Measurements from ENCODE around the gene CHD2.

DNA sequence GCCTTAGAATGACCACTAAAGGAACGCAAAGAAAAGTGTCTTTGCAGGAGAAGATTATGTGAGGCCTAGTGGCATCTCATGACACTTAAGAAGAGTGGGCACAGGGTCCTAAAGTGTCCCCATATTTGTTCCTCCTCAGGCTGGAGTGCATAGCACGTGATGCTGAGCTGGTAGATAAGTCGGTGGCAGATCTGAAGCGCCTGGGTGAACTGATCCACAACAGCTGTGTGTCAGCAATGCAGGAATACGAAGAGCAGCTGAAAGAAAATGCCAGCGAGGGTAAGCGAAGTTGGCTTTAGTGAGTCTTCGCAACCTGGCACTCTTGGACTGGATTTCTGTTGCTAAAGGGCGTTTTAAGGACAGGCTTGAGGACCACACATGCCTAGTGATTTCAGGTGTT lies 92.6 kb downstream of the CHD2 start:
- TF ChIP-seq, protein P1, sequence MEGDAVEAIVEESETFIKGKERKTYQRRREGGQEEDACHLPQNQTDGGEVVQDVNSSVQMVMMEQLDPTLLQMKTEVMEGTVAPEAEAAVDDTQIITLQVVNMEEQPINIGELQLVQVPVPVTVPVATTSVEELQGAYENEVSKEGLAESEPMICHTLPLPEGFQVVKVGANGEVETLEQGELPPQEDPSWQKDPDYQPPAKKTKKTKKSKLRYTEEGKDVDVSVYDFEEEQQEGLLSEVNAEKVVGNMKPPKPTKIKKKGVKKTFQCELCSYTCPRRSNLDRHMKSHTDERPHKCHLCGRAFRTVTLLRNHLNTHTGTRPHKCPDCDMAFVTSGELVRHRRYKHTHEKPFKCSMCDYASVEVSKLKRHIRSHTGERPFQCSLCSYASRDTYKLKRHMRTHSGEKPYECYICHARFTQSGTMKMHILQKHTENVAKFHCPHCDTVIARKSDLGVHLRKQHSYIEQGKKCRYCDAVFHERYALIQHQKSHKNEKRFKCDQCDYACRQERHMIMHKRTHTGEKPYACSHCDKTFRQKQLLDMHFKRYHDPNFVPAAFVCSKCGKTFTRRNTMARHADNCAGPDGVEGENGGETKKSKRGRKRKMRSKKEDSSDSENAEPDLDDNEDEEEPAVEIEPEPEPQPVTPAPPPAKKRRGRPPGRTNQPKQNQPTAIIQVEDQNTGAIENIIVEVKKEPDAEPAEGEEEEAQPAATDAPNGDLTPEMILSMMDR (IDR thresholded peaks at IDR 0.05; ENCODE audit: low read depth, low read length, missing input control): no peak
- TF ChIP-seq TAF1 (conservative IDR thresholded peaks at IDR 0.05): no peak
